ENCODE results near the gene CERS3.

Gene CERS3

GRCh38 chr15:100439514-100439913 lies 89.2 kb downstream of the CERS3 start:
- no peak for DNase-seq (ENCODE audit: low read depth)
- TF ChIP-seq CTCF (IDR thresholded peaks at IDR 0.05; ENCODE audit: control insufficient read depth, insufficient read depth, low read depth, low read length, missing control alignments) = no peak
- H3K4me3 ChIP-seq (ENCODE audit: control insufficient read depth, low read depth, low read length) = no peak overlapping the region

DNA sequence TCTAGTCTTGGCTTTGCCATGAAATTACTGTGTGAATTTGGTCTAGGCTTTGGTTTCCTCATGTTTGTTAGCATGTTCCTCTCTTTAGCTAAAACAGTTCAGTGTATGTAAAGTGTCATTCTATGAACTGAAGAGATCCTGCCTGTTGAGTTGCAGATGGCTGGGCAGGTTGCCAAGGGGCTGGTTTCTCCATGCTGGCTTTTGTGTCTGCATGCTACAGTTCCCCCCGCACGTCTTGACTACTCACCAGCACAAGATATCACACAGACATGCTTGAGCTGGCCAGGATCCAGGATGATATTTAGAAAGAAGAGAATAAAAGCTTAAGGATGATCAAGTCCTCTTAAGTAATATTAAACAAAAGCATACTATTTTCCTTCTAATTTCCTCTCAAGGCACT lies 90.2 kb downstream of the CERS3 start:
- no peak for DNase-seq (ENCODE audit: low read depth)
- TF ChIP-seq CTCF (IDR thresholded peaks at IDR 0.05; ENCODE audit: control insufficient read depth, insufficient read depth, low read depth, low read length, missing control alignments) = no peak

DNA sequence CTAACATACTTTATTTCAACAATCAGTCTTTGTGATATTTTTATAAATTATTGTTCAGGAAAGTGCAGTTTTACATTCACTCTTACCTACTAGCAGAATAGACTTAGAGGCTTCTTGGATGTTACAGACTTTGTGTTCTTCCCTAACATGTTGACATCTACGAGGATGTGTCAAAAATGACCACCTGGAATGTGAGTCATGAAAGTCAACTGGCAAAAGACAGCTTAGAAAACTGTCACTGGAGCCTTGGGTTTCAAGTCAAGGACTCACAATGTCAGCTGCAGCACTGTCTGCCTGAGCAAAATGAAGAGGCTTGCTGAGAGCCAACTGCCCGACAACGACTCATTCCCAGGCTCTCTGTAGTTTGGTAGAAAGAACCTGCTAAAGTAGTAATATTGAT lies 91.5 kb downstream of the CERS3 start:
- no peak for DNase-seq (ENCODE audit: low read depth)
- TF ChIP-seq CTCF (IDR thresholded peaks at IDR 0.05; ENCODE audit: control insufficient read depth, insufficient read depth, low read depth, low read length, missing control alignments) = no peak
- no peak overlapping the region for H3K4me3 ChIP-seq (ENCODE audit: control insufficient read depth, low read depth, low read length)

More for the DNA sequence above, 90.2 kb downstream of the CERS3 start:
- H3K4me3 ChIP-seq (ENCODE audit: control insufficient read depth, low read depth, low read length) = no peak overlapping the region

- no peak for DNase-seq (ENCODE audit: low read depth)
- TF ChIP-seq CTCF (IDR thresholded peaks at IDR 0.05; ENCODE audit: control insufficient read depth, insufficient read depth, low read depth, low read length, missing control alignments) = no peak
- no peak overlapping the region for H3K4me3 ChIP-seq (ENCODE audit: control insufficient read depth, low read depth, low read length)
Measured at GRCh38 chr15:100434561-100434960, 94.2 kb downstream of the CERS3 start.

DNA sequence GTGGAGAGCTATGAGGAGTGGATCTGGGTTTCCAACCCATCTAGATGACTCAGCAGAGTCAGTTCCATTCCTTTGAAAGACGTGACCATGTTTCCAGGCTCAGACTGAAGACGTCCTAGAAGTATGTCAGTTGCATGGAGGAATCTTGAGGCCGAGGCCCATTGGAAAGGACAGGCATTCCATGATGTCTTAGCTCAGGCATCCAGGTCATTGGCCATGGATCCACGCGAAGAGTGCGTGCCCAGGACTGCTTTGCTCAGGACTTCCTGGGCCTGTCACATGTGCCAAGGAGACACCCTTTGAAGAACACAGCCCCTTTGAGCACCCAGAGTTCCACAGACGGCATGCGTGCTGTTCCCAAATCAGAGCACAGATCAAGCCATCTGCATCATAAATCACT lies 94.7 kb downstream of the CERS3 start:
- no peak for DNase-seq (ENCODE audit: low read depth)
- TF ChIP-seq CTCF (IDR thresholded peaks at IDR 0.05; ENCODE audit: control insufficient read depth, insufficient read depth, low read depth, low read length, missing control alignments) = no peak
- H3K4me3 ChIP-seq (ENCODE audit: control insufficient read depth, low read depth, low read length) = no peak overlapping the region

DNA sequence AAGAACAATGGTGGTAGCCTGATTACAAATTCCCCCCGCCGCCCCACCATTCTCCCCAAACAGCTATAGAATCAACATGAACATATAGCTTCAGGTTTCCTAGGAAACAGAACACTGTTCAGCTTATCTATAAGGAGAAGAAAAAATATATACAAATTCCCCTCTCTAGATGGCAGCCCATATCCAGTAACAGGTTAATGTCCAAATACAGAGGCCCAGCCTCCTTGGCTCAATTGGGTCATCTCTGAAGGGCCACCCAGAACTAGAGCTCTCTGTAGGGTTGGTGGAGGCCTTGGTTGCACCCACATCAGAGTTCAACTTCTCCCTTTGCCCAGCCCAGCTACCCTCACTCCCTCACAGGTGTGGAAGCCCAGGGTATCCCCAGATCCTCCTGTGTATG lies 95.4 kb downstream of the CERS3 start:
- no peak for DNase-seq (ENCODE audit: low read depth)
- no peak overlapping the region for H3K4me3 ChIP-seq (ENCODE audit: control insufficient read depth, low read depth, low read length)
- TF ChIP-seq CTCF (IDR thresholded peaks at IDR 0.05; ENCODE audit: control insufficient read depth, insufficient read depth, low read depth, low read length, missing control alignments) = no peak

- no peak for DNase-seq (ENCODE audit: low read depth)
- TF ChIP-seq CTCF (IDR thresholded peaks at IDR 0.05; ENCODE audit: control insufficient read depth, insufficient read depth, low read depth, low read length, missing control alignments) = no peak
- no peak overlapping the region for H3K4me3 ChIP-seq (ENCODE audit: control insufficient read depth, low read depth, low read length)
Measured at GRCh38 chr15:100430411-100430810, 98.3 kb downstream of the CERS3 start.
